NCI-H1694 (cell line): ENCODE results near the gene ACOT9.
A peak's percentile ranks its signal among the peaks of the same experiment; 100 is the strongest.
"Not testable (repeated sequence)": the region's sequence is repeated elsewhere in the genome, so short reads cannot be mapped to it uniquely, and the experiment has no call there.

ENCODE experiments used
- DNase-seq: peaks from one replicate; lab custom pipeline; 2025; lab: John Stamatoyannopoulos, UW

Gene ACOT9

GRCh38 chrX:23742697-23743622 lies at the start of gene ACOT9:
Gene ACOT9, minus strand, starts transcription at chrX:23743276. Its CDS starts 132 bp downstream, at chrX:23743144.
- peak; percentile 19 for DNase-seq

- no peak for DNase-seq
Measured at GRCh38 chrX:23790155-23790497, 47.0 kb upstream of the ACOT9 start.

DNA sequence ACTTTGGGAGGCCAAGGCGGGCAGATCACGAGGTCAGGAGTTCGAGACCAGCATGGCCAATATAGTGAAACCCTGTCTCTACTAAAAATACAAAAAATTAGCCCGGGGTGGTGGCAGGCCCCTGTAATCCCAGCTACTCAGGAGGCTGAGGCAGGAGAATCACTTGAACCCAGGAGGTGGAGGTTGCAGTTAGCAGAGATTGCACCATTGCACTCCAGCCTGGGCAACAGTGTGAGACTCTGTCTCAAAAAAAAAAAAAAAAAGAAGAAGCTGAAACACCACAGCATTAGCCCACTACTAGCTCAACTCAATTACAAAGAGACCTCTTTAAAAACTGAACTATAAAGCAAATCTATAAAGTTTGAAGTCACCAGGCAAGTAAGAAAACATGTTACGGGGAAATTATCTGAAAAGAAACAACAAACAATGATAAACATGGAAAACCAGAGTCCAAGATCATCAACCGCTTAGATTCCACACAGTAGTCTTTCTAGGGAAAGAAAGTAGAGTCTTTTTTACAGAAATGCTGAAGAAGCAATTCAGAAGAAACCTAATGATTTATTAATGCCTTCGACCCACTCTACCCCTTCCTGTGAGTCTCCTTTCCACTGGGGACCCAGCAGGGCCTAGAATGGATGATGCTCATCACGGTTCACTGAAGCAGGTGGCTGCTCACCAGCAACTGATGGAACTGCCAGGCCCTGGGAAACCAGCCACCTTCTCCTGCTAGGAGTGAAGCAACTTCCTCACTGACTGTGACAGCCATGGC lies 46.5 kb upstream of the ACOT9 start:
- no peak for DNase-seq

GRCh38 chrX:23788946-23789345 lies 45.9 kb upstream of the ACOT9 start:
- DNase-seq: no peak

GRCh38 chrX:23788521-23788920 lies 45.4 kb upstream of the ACOT9 start:
- no peak for DNase-seq

GRCh38 chrX:23787745-23788118 lies 44.7 kb upstream of the ACOT9 start:
- no peak for DNase-seq

DNA sequence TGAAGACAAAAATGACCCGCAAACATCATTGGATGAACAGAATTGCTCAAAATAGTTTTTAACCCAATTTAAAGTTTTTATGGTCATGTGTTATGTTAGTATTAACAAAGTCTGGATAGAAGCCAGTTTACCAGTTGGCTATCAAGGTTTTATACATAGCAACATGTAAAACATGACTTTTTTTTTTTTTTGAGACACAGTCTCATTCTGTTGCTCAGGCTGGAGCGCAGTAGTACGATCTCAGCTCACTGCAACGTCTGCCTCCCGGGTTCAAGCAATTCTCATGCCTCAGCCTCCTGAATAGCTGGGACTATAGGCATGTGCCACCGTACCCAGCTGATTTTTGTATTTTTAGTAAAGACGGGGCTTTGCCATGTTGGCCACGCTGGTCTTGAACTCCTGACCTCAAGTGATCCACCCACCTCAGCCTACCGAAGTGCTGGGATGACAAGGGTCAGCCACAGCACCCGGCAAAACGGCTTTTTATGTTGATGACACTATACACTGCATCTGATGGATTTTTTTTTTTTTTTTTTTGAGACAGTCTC lies 43.3 kb upstream of the ACOT9 start:
- no peak for DNase-seq

DNA sequence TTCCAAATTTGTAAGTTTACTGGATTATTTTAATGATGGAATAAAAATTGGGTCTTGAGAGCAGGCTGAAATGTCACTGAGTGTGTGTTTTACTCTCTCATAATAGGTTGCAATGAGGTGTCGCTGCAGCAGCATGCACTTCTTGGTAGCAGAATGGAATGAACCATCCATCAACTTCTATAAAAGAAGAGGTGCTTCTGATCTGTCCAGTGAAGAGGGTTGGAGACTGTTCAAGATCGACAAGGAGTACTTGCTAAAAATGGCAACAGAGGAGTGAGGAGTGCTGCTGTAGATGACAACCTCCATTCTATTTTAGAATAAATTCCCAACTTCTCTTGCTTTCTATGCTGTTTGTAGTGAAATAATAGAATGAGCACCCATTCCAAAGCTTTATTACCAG lies 42.5 kb upstream of the ACOT9 start:
- no peak for DNase-seq

GRCh38 chrX:23784470-23785331 lies 41.6 kb upstream of the ACOT9 start:
- no peak for DNase-seq

- DNase-seq: no peak
Measured at GRCh38 chrX:23783589-23784469, 40.8 kb upstream of the ACOT9 start.

- peak; percentile 79 for DNase-seq
Measured at GRCh38 chrX:23782863-23783588, 40.0 kb upstream of the ACOT9 start, which contains the start of gene SAT1. Gene SAT1, plus strand, starts transcription at chrX:23783173. Its CDS starts 179 bp downstream, at chrX:23783352.

- DNase-seq: no peak
Measured at GRCh38 chrX:23782455-23782854, 39.4 kb upstream of the ACOT9 start.

DNA sequence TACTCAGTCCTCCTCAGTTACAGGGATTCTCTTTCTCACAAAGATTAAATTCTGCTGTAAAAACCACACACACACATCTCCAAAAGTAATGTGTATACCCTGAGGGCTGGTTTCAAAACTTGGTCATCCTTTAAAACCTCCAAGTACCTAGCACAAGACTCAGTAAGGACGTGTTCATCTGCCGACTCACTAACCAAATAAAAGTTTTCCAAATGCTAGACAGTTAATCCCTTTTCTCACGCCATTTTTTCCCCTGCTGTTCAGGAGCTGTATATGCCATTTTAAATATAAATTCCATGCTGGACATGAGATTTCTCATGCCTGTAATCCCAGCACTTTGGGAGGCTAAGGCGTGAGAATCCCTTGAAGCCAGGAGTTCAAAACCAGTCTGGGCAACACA lies 35.9 kb upstream of the ACOT9 start:
- no peak for DNase-seq

GRCh38 chrX:23776363-23776762 lies 33.3 kb upstream of the ACOT9 start:
- DNase-seq: no peak

- DNase-seq: no peak
Measured at GRCh38 chrX:23773601-23774175, 30.6 kb upstream of the ACOT9 start.

GRCh38 chrX:23771086-23771485 lies 28.0 kb upstream of the ACOT9 start:
- DNase-seq: not testable (repeated sequence)

DNA sequence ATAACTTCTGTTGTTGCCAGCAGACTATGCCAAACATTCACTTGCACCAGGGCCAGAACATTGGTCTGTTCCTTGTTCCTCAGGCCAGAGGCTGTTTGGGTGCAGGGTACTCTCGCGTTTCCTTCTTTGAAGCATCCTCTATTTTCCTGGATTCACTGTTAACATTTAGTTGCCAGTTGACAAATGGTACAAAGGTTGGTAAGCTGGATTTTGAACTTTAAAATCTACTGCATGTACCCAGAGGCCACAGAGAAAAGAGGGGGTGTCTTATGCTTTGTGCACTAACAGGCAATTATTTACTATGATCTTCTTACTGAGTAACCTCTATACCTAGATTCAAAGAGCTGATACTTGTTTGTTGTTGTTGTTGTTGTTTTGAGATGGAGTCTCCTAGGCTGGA lies 27.1 kb upstream of the ACOT9 start:
- no peak for DNase-seq

DNA sequence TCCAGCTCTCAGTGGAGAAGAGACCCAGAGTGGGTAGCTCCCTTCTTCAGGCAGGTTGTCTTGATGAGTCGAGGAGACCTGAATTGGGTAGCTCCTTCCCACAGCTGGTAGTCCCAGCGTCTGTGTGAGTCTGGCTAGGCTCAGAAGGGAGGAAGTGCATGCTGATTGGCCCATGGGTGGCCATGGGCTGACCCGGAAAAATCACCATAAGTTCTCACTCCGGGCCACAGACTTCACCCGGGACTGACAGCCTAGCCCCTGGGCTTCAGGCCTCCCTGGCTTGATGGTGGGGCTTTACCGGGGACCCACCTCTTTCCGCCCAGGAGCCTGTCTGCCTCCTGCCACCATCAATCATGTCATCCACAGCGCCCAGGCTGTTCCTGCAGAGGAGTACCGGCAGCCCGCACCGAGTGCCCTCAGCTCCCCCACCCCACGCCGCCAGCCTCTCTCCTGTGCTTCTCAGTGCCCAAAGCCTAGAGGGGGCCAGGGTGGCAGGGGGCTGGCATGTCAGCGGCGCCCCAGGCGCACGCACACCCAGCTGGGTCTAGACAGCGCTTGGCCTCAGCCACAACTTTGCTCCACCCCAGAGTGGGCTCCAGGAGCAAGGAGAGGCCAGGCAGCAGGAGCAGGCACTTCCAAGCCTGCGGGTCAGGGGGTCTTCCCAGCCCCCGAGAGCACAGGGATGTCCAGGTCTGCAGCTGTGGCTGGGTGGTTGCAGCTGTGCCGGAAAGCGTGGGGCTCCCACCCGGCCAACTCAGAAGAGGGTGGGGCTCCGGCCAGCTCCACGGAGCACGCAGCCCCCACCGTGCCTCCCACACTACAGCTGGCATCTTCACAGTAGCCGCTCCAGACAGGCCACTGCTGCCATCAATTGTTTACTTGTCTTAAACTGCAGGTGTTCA lies 23.8 kb upstream of the ACOT9 start:
- no peak for DNase-seq

GRCh38 chrX:23765868-23766267 lies 22.8 kb upstream of the ACOT9 start:
- DNase-seq: no peak
